K562 (cell line): ENCODE results near the gene RNPEPL1. TPM values are rescaled to one million over a fixed set of nuclear protein-coding genes. Genes with fewer than 3 reads are reported as not detected.

ENCODE experiments used
- ESRRB ChIP-seq: fragments of 250-450 bp; sonication (Bioruptor Pico); IDR thresholded peaks from 2 replicates; pipeline ENCODE4 v1.5.0; 2020; ENCODE audit warnings: mild to moderate bottlenecking, moderate library complexity, borderline replicate concordance
- KLF16 ChIP-seq: IDR thresholded peaks from 2 replicates; pipeline ENCODE4 v1.6.1; 2016; ENCODE audit warnings: antibody characterized with exemption
- XRCC4 ChIP-seq: IDR thresholded peaks from one replicate; pipeline ENCODE4 v1.6.1; 2011; ENCODE audit not compliant: insufficient read depth, insufficient read length; ENCODE audit errors: extremely low read depth
- ZNF354B ChIP-seq: fragments of 250-450 bp; sonication (Bioruptor Pico); IDR thresholded peaks from 2 replicates; pipeline ENCODE4 v1.4.0; 2020
- polyA plus RNA-seq, 8 experiments: library from polyadenylated mRNA; depleted of rRNA in 4 of 8; stranded (reverse) in 5 of 8; unstranded in 3 of 8; fragments of >200 nt; fragmentation: Nextera tagmentation in 2 of 8; fragmentation: Illumina TruSeq in 1 of 8; extraction: Ambion mirVana in 2 of 8; extraction: Trizol in 1 of 8; gene quantifications; 2 replicates each; pipeline versions ENCODE4 v1.2.1 to v1.2.3, GENCODE V29; 2011 to 2014; ENCODE audit warnings: inconsistent platforms in 1 of 8, missing spikeins in 1 of 8
- total RNA-seq, 7 experiments: library from RNA; depleted of rRNA in 6 of 7; stranded (reverse); fragments of >200 nt in 6 of 7; fragmentation: Illumina TruSeq in 2 of 7; extraction: Trizol in 2 of 7; gene quantifications; 2 replicates each; pipeline versions ENCODE4 v1.2.1 to v1.2.3, GENCODE V29; 2011 to 2021; ENCODE audit warnings: low replicate concordance in 1 of 7
- TF ChIP-seq, protein P1 (sequence below): fragments of 450-650 bp; IDR thresholded peaks from 2 replicates; pipeline ENCODE4 v1.6.1; 2016; ENCODE audit warnings: borderline replicate concordance
- TF ChIP-seq, protein P2 (sequence below): fragments of 200-800 bp; sonication (Bioruptor generic); IDR thresholded peaks from 2 replicates; pipeline ENCODE4 v1.6.1; 2017; ENCODE audit warnings: missing genetic modification characterization, missing compliant biosample characterization
- TF ChIP-seq, protein P3 (sequence below), 2 experiments: IDR thresholded peaks in 1 of 2; conservative IDR thresholded peaks in 1 of 2; 2 replicates each; pipeline ENCODE4 v1.6.1; 2016; ENCODE audit warnings: low read depth in 2 of 2, mild to moderate bottlenecking in 1 of 2, missing compliant biosample characterization in 1 of 2, missing genetic modification characterization in 1 of 2, moderate library complexity in 1 of 2
- TF ChIP-seq, protein P4 (sequence below): fragments of 450-650 bp; IDR thresholded peaks from 2 replicates; pipeline ENCODE4 v1.6.1; 2018; ENCODE audit not compliant: partially characterized antibody
- TF ChIP-seq, protein P5 (sequence below): sonication (generic); formaldehyde crosslinking; IDR thresholded peaks from 2 replicates; pipeline ENCODE4 v1.8.0; 2023; ENCODE audit warnings: mild to moderate bottlenecking, missing genetic modification reagents

Gene RNPEPL1
- total and polyA plus RNA-seq, 9 of the 15 experiments (the other 6 are each of a cell fraction or from before 2014, with no cell fraction given), result 0.07 to 38.7 (median 5.6) TPM

DNA sequence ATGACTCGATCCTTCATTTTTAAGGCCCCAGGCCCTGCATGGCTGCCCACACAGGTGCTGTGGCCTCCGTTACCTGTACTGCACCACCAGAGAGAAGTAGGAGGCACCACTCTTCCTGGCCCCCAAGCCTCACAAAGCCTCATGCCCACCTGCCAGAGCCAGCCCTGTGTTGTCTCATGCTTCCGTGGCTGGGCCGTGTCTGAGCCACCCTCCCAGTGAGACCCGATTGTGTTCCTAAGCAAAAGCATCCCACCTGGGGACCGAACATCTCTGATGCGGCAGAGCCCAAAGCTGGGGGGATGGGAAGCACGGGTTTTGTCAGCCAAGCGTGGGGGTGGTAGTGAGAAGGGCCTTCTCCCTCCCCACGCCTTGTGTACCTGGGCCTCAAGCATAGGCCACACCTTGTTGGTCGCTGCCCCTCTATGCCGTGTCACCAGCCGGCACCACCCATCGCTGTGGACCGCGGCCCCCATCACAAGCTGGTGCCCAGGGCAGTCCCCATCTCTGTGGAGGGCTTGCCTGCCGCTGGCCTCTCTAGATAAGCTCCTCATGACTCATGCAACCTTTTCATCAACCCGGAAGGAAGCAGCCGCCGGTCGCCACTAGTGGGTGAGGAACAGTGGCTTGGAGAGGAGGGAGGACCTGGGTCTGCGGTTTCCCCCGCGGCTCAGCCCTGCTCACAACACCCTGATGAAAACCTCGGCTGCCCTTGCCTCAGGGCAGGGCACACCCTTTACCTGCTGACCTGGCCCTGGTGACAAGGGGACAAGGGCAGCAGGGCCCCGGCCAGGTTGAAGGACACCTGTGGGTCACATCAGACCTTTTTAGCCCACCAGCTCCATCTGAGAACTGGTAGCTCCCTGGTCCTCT is 2.7 kb upstream of the RNPEPL1 start (continued):
- TF ChIP-seq ZNF354B (CRISPR knock-in tag), result no peak
- TF ChIP-seq, protein P1, sequence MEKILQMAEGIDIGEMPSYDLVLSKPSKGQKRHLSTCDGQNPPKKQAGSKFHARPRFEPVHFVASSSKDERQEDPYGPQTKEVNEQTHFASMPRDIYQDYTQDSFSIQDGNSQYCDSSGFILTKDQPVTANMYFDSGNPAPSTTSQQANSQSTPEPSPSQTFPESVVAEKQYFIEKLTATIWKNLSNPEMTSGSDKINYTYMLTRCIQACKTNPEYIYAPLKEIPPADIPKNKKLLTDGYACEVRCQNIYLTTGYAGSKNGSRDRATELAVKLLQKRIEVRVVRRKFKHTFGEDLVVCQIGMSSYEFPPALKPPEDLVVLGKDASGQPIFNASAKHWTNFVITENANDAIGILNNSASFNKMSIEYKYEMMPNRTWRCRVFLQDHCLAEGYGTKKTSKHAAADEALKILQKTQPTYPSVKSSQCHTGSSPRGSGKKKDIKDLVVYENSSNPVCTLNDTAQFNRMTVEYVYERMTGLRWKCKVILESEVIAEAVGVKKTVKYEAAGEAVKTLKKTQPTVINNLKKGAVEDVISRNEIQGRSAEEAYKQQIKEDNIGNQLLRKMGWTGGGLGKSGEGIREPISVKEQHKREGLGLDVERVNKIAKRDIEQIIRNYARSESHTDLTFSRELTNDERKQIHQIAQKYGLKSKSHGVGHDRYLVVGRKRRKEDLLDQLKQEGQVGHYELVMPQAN, result no peak
- TF ChIP-seq, protein P2, sequence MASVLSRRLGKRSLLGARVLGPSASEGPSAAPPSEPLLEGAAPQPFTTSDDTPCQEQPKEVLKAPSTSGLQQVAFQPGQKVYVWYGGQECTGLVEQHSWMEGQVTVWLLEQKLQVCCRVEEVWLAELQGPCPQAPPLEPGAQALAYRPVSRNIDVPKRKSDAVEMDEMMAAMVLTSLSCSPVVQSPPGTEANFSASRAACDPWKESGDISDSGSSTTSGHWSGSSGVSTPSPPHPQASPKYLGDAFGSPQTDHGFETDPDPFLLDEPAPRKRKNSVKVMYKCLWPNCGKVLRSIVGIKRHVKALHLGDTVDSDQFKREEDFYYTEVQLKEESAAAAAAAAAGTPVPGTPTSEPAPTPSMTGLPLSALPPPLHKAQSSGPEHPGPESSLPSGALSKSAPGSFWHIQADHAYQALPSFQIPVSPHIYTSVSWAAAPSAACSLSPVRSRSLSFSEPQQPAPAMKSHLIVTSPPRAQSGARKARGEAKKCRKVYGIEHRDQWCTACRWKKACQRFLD (CRISPR knock-in tag), result peak; percentile 69
- 0 out of 2 replicates have a peak, but pooled peaks have one; percentile 13 for TF ChIP-seq KLF16
- TF ChIP-seq ESRRB (CRISPR knock-in tag), result no peak
- TF ChIP-seq, protein P3, sequence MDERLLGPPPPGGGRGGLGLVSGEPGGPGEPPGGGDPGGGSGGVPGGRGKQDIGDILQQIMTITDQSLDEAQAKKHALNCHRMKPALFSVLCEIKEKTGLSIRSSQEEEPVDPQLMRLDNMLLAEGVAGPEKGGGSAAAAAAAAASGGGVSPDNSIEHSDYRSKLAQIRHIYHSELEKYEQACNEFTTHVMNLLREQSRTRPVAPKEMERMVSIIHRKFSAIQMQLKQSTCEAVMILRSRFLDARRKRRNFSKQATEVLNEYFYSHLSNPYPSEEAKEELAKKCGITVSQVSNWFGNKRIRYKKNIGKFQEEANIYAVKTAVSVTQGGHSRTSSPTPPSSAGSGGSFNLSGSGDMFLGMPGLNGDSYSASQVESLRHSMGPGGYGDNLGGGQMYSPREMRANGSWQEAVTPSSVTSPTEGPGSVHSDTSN (CRISPR knock-in tag; IDR thresholded peaks at IDR 0.05; ENCODE audit: low read depth), result no peak
- TF ChIP-seq, protein P3 (tag; conservative IDR thresholded peaks at IDR 0.05; ENCODE audit: low read depth), result no peak
- TF ChIP-seq, protein P4, sequence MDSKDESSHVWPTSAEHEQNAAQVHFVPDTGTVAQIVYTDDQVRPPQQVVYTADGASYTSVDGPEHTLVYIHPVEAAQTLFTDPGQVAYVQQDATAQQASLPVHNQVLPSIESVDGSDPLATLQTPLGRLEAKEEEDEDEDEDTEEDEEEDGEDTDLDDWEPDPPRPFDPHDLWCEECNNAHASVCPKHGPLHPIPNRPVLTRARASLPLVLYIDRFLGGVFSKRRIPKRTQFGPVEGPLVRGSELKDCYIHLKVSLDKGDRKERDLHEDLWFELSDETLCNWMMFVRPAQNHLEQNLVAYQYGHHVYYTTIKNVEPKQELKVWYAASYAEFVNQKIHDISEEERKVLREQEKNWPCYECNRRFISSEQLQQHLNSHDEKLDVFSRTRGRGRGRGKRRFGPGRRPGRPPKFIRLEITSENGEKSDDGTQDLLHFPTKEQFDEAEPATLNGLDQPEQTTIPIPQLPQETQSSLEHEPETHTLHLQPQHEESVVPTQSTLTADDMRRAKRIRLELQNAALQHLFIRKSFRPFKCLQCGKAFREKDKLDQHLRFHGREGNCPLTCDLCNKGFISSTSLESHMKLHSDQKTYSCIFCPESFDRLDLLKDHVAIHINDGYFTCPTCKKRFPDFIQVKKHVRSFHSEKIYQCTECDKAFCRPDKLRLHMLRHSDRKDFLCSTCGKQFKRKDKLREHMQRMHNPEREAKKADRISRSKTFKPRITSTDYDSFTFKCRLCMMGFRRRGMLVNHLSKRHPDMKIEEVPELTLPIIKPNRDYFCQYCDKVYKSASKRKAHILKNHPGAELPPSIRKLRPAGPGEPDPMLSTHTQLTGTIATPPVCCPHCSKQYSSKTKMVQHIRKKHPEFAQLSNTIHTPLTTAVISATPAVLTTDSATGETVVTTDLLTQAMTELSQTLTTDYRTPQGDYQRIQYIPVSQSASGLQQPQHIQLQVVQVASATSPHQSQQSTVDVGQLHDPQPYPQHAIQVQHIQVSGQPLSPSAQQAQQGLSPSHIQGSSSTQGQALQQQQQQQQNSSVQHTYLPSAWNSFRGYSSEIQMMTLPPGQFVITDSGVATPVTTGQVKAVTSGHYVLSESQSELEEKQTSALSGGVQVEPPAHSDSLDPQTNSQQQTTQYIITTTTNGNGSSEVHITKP, result peak; percentile 88
- TF ChIP-seq, protein P5, sequence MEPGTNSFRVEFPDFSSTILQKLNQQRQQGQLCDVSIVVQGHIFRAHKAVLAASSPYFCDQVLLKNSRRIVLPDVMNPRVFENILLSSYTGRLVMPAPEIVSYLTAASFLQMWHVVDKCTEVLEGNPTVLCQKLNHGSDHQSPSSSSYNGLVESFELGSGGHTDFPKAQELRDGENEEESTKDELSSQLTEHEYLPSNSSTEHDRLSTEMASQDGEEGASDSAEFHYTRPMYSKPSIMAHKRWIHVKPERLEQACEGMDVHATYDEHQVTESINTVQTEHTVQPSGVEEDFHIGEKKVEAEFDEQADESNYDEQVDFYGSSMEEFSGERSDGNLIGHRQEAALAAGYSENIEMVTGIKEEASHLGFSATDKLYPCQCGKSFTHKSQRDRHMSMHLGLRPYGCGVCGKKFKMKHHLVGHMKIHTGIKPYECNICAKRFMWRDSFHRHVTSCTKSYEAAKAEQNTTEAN (CRISPR knock-in tag), result no peak
- TF ChIP-seq XRCC4, result no peak
